Renal cortex interstitium (tissue), 11 donors: ENCODE data around the gene SCO2. TPM values are rescaled to one million over a fixed set of nuclear protein-coding genes. Genes with fewer than 3 reads are reported as not detected.
"Not testable (repeated sequence)": the region's sequence is repeated elsewhere in the genome, so short reads cannot be mapped to it uniquely, and the experiment has no call there.

Source experiments
- DNase-seq, 11 donors: peaks; one replicate each; pipeline ENCODE4 v3.0.0-alpha.2; 2013; ENCODE audit warnings: low read depth in 9 of 11, low spot score in 4 of 11; ENCODE audit errors: extremely low read depth in 1 of 11
- polyA plus RNA-seq, 3 donors: library from polyadenylated mRNA; unstranded; fragments of 120-200 nt; gene quantifications; one replicate each; pipeline ENCODE4 v1.2.1, GENCODE V29; 2013; ENCODE audit not compliant: insufficient read length in 3 of 3

The SCO2 gene
- polyA plus RNA-seq, 3 donors, result 1.0 to 5.2 (median 1.9) TPM

GRCh38 chr22:50526108-50526833, 873 bp upstream of the SCO2 start:
- DNase-seq, result peak in 6 of 11 donors; percentile 43 to 67 (median 64)

- no peak for DNase-seq
Measured at GRCh38 chr22:50525858-50526107, 385 bp upstream of the SCO2 start.

GRCh38 chr22:50524676-50525103, 708 bp downstream of the SCO2 start:
- no peak for DNase-seq

GRCh38 chr22:50523806-50524675, 1.4 kb downstream of the SCO2 start:
- no peak for DNase-seq

GRCh38 chr22:50523458-50523805, 2.0 kb downstream of the SCO2 start:
- no peak for DNase-seq

GRCh38 chr22:50522806-50523438, 2.5 kb downstream of the SCO2 start:
- DNase-seq, result no peak

GRCh38 chr22:50522208-50522805, 3.1 kb downstream of the SCO2 start:
- no peak for DNase-seq

- no peak for DNase-seq
Measured at GRCh38 chr22:50521710-50522109, 3.7 kb downstream of the SCO2 start.

- no peak for DNase-seq
Measured at GRCh38 chr22:50520826-50521453, 4.5 kb downstream of the SCO2 start.

GRCh38 chr22:50520184-50520583, 5.2 kb downstream of the SCO2 start:
- DNase-seq, result not testable (repeated sequence)

GRCh38 chr22:50519151-50519550, 6.2 kb downstream of the SCO2 start:
- no peak for DNase-seq

- DNase-seq, result no peak
Measured at GRCh38 chr22:50518606-50519005, 6.8 kb downstream of the SCO2 start.

GRCh38 chr22:50517495-50518260, 7.7 kb downstream of the SCO2 start:
- no peak for DNase-seq

- DNase-seq, result no peak
Measured at GRCh38 chr22:50516891-50517290, 8.5 kb downstream of the SCO2 start.

GRCh38 chr22:50516068-50516467, 9.3 kb downstream of the SCO2 start:
- no peak for DNase-seq

- DNase-seq, result no peak
Measured at GRCh38 chr22:50513175-50513574, 12.2 kb downstream of the SCO2 start.

- no peak for DNase-seq
Measured at GRCh38 chr22:50508897-50509296, 16.5 kb downstream of the SCO2 start.

GRCh38 chr22:50507991-50508884, 17.2 kb downstream of the SCO2 start, which contains the start of gene NCAPH2:
Gene NCAPH2 (plus strand): TSS chr22:50508224. CDS start chr22:50508338, 114 bp downstream.
- peak; percentile 92 to 99 (median 96) for DNase-seq
